ENCODE results near the gene ATP10A.

DNA sequence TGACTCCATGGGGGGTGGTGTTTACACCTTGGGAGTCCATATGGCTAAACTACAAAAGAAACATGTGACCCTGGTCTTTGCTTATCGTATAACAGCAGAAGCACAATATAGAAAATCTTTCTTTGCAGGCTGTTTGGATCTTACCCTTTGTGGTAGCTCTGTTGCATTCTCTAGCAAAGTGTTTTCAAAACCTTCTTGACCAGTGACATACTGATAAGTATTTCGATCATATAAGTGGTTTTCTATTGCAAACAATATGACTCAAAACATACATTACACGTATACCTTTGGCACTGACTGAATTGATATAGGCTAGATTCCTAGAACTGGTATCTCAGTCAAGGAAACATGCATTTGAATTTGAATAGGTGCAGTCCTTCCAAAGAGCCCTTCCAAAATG is 24.7 kb upstream of the ATP10A start:
- TF ChIP-seq, protein P1, sequence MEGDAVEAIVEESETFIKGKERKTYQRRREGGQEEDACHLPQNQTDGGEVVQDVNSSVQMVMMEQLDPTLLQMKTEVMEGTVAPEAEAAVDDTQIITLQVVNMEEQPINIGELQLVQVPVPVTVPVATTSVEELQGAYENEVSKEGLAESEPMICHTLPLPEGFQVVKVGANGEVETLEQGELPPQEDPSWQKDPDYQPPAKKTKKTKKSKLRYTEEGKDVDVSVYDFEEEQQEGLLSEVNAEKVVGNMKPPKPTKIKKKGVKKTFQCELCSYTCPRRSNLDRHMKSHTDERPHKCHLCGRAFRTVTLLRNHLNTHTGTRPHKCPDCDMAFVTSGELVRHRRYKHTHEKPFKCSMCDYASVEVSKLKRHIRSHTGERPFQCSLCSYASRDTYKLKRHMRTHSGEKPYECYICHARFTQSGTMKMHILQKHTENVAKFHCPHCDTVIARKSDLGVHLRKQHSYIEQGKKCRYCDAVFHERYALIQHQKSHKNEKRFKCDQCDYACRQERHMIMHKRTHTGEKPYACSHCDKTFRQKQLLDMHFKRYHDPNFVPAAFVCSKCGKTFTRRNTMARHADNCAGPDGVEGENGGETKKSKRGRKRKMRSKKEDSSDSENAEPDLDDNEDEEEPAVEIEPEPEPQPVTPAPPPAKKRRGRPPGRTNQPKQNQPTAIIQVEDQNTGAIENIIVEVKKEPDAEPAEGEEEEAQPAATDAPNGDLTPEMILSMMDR (IDR thresholded peaks at IDR 0.05) = no peak
- no peak for TF ChIP-seq POLR2A (IDR thresholded peaks at IDR 0.05)

All from ovary (tissue), 3 donors.